GM21390 (cell line): Measurements from ENCODE around the gene C22orf23.
A peak's percentile ranks its signal among the peaks of the same experiment; 100 is the strongest.

ENCODE experiments used
- ATAC-seq: cut with Tn5 transposase; IDR thresholded peaks from one replicate; pipeline ENCODE4 v1.9.1; 2021; ENCODE audit not compliant: unreplicated experiment

Gene C22orf23

DNA sequence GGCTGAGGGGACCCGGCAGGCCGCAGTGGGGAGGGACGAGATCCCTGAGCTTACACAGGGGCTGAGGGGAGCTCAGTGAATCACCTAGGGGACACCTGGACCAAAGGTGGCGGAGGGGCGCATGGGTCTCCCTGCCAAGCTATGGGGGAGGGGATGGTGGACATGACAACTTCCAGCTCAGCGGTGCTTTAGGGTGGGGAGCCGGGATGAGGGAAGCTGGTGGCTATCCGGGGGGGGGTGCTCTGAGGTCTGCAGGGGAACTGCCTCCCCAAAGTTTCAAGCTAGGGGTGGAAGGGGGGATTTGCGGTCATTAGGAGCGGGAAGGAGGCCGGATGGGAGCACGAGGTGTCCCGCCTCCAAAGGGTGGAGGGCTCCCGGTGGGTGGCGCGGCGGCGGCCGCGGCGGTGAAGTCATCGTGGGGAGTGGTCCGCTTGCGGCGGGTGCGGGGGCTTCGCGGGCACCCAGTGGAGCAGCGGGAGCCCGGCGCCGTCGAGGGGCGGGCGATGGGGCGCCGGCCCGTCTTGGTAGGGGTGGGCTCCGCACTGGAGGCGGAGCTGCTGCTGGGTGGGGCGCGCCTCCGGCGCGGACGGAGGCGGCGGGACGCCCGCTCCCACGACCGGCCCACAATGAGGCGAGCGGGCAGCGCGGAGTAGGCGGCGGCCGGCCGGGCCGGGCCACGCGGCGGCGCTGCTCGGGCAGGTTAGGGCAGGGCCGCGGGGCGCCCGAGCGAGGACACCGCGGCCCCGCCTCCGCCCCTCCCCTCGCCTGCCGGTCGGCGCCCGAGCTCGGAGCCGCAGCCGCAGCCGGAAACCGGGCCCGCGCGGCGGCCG lies 47.7 kb downstream of the C22orf23 start, which contains the start of gene MICALL1:
Gene MICALL1 (plus strand): TSS at position 764 of the 830 bp plus-strand sequence. CDS start 126 bp downstream, outside the sequence.
- ATAC-seq = peak; percentile 76

DNA sequence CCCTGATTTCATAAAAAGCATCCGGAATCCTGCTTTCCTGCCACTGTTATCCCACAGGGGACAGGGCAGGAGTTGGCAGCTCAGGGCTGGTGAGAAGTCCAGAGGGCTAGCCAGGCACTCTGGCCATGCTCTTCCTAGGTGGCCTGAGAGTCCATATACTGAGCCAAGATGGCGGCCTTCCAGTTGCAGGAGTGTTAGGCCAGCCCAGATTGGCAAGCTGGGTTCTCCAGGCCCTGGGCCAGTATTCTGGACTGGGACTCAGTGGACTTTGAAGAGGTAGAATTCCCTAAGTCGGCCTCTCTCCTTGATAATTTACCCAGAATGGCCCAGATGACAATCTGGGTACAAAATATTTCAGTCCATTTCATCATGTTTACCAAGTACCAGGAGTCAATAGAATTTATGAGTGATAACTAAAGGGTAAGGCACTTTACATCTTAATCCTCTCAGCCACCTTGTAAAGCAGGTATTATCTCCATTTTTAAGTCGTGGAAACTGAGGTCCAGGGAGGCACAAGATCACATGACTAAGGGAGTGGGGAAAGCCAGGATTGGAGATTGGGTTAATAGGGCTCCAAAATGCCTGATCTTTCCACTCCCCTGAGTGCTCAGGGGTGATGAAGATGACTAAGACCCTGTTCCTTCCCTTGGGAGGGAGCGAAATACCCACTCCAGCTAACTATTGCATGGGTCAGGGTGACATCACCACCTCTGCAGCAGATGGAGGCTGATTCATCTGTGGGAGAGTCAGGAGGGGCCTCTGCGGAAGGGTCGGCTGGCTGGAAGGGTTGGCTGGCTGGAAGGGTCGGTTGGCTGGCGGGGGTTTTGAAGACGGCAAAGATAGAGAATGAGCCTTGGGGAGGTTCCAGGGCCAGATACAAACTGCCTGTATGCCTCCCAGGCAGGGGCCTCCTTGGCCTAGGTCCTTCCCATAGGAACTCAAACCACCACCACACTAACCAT lies 48.5 kb downstream of the C22orf23 start:
- no peak for ATAC-seq

DNA sequence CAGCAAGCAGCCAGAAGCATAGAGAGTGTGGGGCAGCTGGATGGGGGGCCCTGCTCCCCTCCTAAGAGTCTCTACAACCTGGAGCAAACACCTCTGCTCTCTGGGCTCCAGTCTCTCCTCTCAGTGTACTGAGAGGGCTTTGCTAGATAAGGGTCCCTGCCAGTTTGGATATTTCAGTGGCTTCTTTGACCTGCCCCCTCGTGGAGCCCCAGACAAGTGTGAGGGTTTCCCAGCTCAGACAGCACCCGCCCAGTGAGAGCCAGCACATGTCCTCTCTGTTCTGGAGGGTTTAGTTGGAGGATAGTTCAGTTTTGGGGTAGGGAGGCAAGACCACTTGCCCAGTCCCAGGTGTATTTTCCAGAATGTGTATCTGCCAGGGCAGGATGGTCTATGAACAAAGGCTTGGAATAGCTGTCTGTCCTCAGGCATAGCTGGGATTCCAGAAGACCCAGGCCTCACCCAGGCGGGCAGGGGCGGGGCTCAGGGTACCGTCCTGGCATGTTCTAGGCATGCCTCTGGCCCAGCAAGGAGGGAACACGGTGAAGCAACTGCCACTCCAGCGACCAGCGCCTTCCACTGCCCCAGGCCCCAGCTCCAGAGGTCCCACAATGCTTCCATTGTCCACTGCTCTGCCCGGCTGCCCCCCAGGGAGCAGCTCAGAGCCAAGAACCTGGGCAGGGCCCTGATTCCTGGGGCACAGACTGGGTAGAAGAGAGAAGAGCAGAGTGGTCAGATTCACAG lies 54.8 kb downstream of the C22orf23 start:
- no peak for ATAC-seq

DNA sequence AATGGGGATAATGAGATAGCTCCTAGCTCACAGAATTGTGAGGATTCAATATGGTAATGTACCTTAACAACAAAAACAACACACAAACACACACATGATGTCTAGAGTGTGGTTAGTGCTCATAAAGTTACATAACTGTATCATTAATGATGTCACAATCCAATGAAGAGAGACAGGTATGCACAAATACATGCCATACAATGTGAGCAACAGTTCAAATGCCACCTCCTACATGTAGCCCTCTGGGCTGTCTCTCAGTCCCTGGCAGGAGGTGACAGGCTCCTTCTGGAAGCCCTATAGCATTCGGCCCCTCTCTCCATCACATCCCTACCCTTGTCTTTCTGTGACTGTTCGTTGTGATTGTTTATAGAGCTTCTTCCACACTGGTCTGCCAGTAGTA lies 55.6 kb downstream of the C22orf23 start:
- no peak for ATAC-seq

DNA sequence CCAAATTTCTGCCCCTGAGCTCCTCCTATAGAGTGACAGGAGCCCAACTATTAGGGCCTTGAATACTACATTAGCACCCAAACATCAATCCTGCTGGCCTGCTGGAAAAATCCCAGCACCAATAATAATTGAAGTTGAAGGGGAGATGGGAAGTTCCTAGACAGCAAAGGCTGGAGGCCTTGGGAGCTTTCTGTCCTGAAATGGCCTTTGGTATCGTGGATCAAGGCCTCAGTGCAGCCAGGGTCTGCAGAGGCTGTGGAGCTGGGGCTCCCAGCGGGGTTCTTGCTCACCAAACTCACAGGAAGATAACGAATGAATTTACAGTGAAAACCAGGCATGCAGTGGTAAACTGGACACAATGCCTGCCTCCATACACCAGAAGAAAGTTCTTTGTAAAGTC lies 56.5 kb downstream of the C22orf23 start:
- ATAC-seq = no peak

DNA sequence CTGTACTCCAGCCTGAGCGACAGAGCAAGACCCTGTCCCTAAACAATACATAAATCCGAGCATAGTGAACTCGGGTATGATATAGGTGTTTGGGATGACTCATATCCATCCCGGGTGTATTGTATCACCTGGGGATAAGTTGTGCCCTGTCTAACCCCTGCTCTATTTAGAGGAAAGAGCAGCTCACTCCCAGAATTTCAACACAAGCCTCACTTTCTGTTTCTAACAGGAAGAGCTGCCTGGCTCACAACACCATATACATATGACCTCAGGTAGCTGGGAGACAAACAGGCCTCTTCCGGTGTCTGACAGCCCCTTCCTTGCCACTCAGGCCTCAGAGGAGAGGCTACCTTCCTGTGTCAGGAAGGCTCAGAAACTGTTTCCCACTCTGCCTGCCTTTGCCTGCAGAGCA lies 57.2 kb downstream of the C22orf23 start:
- peak; percentile 70 for ATAC-seq

DNA sequence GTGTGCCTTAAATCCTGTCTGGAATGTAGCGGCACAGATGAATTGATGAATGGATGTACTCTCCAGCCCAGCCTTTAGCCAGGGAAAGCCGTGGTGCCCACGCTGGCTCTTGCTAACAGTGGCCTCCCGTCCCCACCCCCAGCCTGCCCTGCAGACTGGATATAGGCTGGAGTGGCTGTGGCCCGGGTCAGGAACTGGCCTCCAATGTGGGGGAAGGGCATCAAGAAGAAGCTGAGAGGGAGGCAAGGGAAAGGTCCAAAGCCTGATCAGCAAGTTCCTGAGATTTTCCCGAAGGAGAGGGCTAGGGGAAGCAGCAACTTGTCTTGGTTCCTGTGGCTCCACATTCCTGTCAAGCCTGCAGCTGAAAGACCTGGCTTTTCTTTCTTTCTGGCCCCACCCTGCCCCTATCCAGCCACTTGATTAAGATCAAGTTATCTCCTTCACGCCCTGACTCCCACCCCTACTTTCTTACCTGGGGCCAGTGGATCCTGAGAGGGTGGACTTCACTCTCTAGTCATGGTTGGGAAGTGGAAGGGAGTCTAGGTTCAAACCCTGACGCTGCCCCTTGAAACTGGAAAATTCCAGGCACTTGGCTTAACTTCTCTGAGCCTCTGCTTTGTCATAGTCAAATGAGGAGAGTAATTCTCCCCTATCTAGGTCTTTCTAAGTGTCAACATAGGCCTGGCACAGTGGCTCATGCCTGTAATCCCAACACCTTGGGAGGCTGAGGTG lies 58.3 kb downstream of the C22orf23 start:
- ATAC-seq = no peak

DNA sequence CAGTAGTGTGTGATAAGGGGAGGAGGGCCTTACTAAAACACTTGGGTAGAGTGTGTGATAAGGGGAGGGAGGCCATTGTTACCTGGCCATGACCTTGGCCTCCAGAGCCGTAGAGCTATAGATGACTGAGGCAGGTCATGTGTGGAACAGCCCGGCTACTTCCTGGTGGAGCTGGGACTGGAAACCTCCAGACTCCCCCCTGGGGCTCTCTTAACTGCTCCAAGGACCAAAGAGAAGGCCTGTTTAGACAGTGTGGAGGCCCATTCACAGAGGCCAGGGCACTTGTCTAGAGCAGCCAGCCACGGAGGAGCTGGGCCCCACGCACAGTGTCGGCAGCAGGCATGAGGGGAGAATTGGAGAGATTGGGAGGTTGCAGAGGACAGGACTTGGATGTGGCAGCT lies 59.8 kb downstream of the C22orf23 start:
- ATAC-seq = no peak
